HL-60 (cell line): ENCODE measurements around the gene CFAP46.

Source experiments
- CTCF ChIP-seq: IDR thresholded peaks from one replicate; pipeline ENCODE4 v1.5.1; 2011; ENCODE audit warnings: low read length, control low read depth, inconsistent platforms; ENCODE audit not compliant: insufficient read depth
- GABPA ChIP-seq: IDR thresholded peaks from 2 replicates; pipeline ENCODE4 v1.6.1; 2012; ENCODE audit warnings: low read depth
- POLR2AphosphoS5 ChIP-seq: IDR thresholded peaks from 2 replicates; pipeline ENCODE4 v1.6.1; 2012; ENCODE audit warnings: low read depth
- REST ChIP-seq: IDR thresholded peaks from 2 replicates; pipeline ENCODE4 v1.6.1; 2012; ENCODE audit warnings: low read depth; ENCODE audit not compliant: insufficient replicate concordance
- SPI1 ChIP-seq: IDR thresholded peaks from 2 replicates; pipeline ENCODE4 v1.6.1; 2012; ENCODE audit warnings: low read depth, mild to moderate bottlenecking, borderline replicate concordance

GRCh38 chr10:132957131-132957530 is 14.8 kb upstream of the CFAP46 start:
- TF ChIP-seq CTCF: no peak
- no peak for TF ChIP-seq REST
- no peak for TF ChIP-seq POLR2AphosphoS5
- no peak for TF ChIP-seq SPI1
- no peak for TF ChIP-seq GABPA
